ENCODE data around the gene CCSER1.
A peak's percentile ranks its signal among the peaks of the same experiment; 100 is the strongest.

CCSER1 gene

DNA sequence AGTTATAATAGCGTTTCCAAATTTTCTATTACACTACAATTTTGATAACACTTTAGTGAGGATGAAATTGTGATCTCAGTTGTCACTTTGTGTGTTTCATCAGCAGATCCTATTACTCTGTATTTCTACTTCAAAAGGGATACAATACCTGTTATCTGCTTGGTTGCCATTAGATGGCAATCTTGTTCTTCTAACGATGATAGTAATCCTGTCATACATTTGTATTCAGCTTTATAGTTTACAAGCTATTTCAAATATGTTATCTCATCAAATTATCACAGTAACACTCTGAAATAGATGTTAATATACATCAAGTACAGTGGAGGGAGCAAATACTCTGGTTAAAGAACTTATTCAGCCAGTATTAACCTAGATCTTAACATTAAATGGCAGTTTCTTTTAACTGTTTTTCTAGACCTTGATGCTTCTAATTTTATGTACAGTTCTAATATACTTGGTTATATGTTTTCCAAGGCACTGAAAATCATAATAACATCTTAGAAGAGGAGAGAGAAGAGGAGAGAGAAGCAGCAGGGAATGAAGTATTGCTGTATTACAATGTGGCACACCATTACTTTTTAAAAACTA is 292.0 kb downstream of the CCSER1 start:
- Histone ChIP-seq H2AFZ (ENCODE audit: insufficient read depth, low read length, poor library complexity) (no peak overlapping the region), H3K23ac (ENCODE audit: low read length) (no peak overlapping the region), H4K91ac (ENCODE audit: low read depth, low read length) (no peak overlapping the region), H4K12ac (ENCODE audit: low read depth, low read length) (no peak overlapping the region), H4K8ac (ENCODE audit: low read depth, low read length) (no peak overlapping the region), H3K36me3 (ENCODE audit: control insufficient read depth in 1 of 2, insufficient read depth in 2 of 2, low read length in 2 of 2) (no peaks in the 10 kb centered on the region), H3K27ac (ENCODE audit: low read depth, low read length) (no peak overlapping the region), H2BK5ac (ENCODE audit: low read depth, low read length, poor library complexity) (no peak overlapping the region), H3K14ac (ENCODE audit: low read length) (no peak overlapping the region), H3K79me1 (ENCODE audit: low read length) (no peaks in the 10 kb centered on the region), H2BK12ac (ENCODE audit: low read length) (no peak overlapping the region), H3K27me3 (ENCODE audit: insufficient read depth, low read length) (no peaks in the 10 kb centered on the region), H3K4me3 (ENCODE audit: low read depth, low read length) (no peak overlapping the region), H2AK5ac (ENCODE audit: low read length) (no peak overlapping the region), H3K4ac (ENCODE audit: low read depth, low read length) (no peak overlapping the region), H3K79me2 (ENCODE audit: control insufficient read depth, insufficient read depth, low read length, poor library complexity) (no peaks in the 10 kb centered on the region), H3K9me3 (ENCODE audit: insufficient read depth, low read depth, low read length) (no peaks in the 10 kb centered on the region), H3K9ac (ENCODE audit: low read length) (no peak overlapping the region), H3K18ac (ENCODE audit: low read length) (no peak overlapping the region), H3K4me1 (ENCODE audit: control insufficient read depth in 1 of 2, insufficient read depth in 2 of 2, low read length in 2 of 2) (no peaks in the 10 kb centered on the region), H3K4me2 (ENCODE audit: low read length) (no peak overlapping the region), H2BK120ac (ENCODE audit: insufficient read depth, low read length, poor library complexity) (no peak overlapping the region)
- WGBS (ENCODE audit: extremely low coverage, insufficient coverage, insufficient read length), result no CpG with 5 or more reads among the region's 2 CpGs
- peak in 1 of 2 donors; percentile 63 for DNase-seq

GRCh38 chr4:90421161-90421560 is 294.0 kb downstream of the CCSER1 start:
- Histone ChIP-seq H3K4ac (ENCODE audit: low read depth, low read length) (no peak overlapping the region), H3K4me1 (ENCODE audit: control insufficient read depth in 1 of 2, insufficient read depth in 2 of 2, low read length in 2 of 2) (no peaks in the 10 kb centered on the region), H3K9ac (ENCODE audit: low read length) (no peak overlapping the region), H3K14ac (ENCODE audit: low read length) (no peak overlapping the region), H2AK5ac (ENCODE audit: low read length) (no peak overlapping the region), H3K23ac (ENCODE audit: low read length) (no peak overlapping the region), H3K79me1 (ENCODE audit: low read length) (no peaks in the 10 kb centered on the region), H3K4me2 (ENCODE audit: low read length) (no peak overlapping the region), H3K27ac (ENCODE audit: low read depth, low read length) (no peak overlapping the region), H4K12ac (ENCODE audit: low read depth, low read length) (no peak overlapping the region), H4K8ac (ENCODE audit: low read depth, low read length) (no peak overlapping the region), H3K9me3 (ENCODE audit: insufficient read depth, low read depth, low read length) (no peaks in the 10 kb centered on the region), H2BK5ac (ENCODE audit: low read depth, low read length, poor library complexity) (no peak overlapping the region), H2AFZ (ENCODE audit: insufficient read depth, low read length, poor library complexity) (no peak overlapping the region), H3K4me3 (ENCODE audit: low read depth, low read length) (no peak overlapping the region), H4K91ac (ENCODE audit: low read depth, low read length) (no peak overlapping the region), H2BK120ac (ENCODE audit: insufficient read depth, low read length, poor library complexity) (no peak overlapping the region), H3K18ac (ENCODE audit: low read length) (no peak overlapping the region), H2BK12ac (ENCODE audit: low read length) (no peak overlapping the region), H3K79me2 (ENCODE audit: control insufficient read depth, insufficient read depth, low read length, poor library complexity) (no peaks in the 10 kb centered on the region), H3K27me3 (ENCODE audit: insufficient read depth, low read length) (no peaks in the 10 kb centered on the region), H3K36me3 (ENCODE audit: control insufficient read depth in 1 of 2, insufficient read depth in 2 of 2, low read length in 2 of 2) (no peaks in the 10 kb centered on the region)
- no peak for DNase-seq
- no CpG with 5 or more reads among the region's 2 CpGs for WGBS (ENCODE audit: extremely low coverage, insufficient coverage, insufficient read length)

DNA sequence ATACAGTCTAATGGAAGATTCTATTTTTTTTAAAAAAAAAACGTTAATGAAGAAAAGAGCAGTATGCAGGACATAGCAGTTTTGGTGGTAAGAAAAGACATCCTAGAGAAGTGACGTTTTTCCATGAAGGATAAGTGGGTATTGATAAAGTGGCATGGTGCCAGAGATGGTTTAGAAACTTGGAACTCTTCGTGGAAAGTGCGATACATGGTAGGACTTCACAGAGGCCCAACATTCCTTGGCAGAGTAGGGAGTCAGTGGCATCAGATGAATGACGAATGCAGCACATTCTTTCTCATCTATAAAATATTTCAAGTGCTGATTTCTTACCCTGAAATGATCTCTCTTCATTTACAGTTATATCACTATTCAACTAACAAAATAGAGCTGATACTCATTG is 298.7 kb downstream of the CCSER1 start:
- Histone ChIP-seq H2AK5ac (ENCODE audit: low read length) (no peak overlapping the region), H3K79me1 (ENCODE audit: low read length) (no peaks in the 10 kb centered on the region), H3K14ac (ENCODE audit: low read length) (no peak overlapping the region), H4K91ac (ENCODE audit: low read depth, low read length) (no peak overlapping the region), H3K18ac (ENCODE audit: low read length) (no peak overlapping the region), H3K9me3 (ENCODE audit: insufficient read depth, low read depth, low read length) (no peaks in the 10 kb centered on the region), H2BK5ac (ENCODE audit: low read depth, low read length, poor library complexity) (no peak overlapping the region), H3K4ac (ENCODE audit: low read depth, low read length) (no peak overlapping the region), H3K4me2 (ENCODE audit: low read length) (no peak overlapping the region), H3K4me3 (ENCODE audit: low read depth, low read length) (no peak overlapping the region), H3K27me3 (ENCODE audit: insufficient read depth, low read length) (no peaks in the 10 kb centered on the region), H3K4me1 (ENCODE audit: control insufficient read depth in 1 of 2, insufficient read depth in 2 of 2, low read length in 2 of 2) (no peaks in the 10 kb centered on the region), H3K27ac (ENCODE audit: low read depth, low read length) (no peak overlapping the region), H4K8ac (ENCODE audit: low read depth, low read length) (no peak overlapping the region), H3K23ac (ENCODE audit: low read length) (no peak overlapping the region), H3K36me3 (ENCODE audit: control insufficient read depth in 1 of 2, insufficient read depth in 2 of 2, low read length in 2 of 2) (no peaks in the 10 kb centered on the region), H2AFZ (ENCODE audit: insufficient read depth, low read length, poor library complexity) (no peak overlapping the region), H4K12ac (ENCODE audit: low read depth, low read length) (no peak overlapping the region), H3K79me2 (ENCODE audit: control insufficient read depth, insufficient read depth, low read length, poor library complexity) (no peaks in the 10 kb centered on the region), H3K9ac (ENCODE audit: low read length) (no peak overlapping the region), H2BK120ac (ENCODE audit: insufficient read depth, low read length, poor library complexity) (no peak overlapping the region), H2BK12ac (ENCODE audit: low read length) (no peak overlapping the region)
- WGBS (ENCODE audit: extremely low coverage, insufficient coverage, insufficient read length), result no CpG with 5 or more reads among the region's 5 CpGs
- no peak for DNase-seq

GRCh38 chr4:90438522-90438921 is 311.3 kb downstream of the CCSER1 start:
- no peak overlapping the region for H3K4ac ChIP-seq (ENCODE audit: low read depth, low read length)

More at GRCh38 chr4:90438522-90438921, 311.3 kb downstream of the CCSER1 start:
- no peak overlapping the region for H3K27ac ChIP-seq (ENCODE audit: low read depth, low read length)
- no peak overlapping the region for H3K23ac ChIP-seq (ENCODE audit: low read length)
- no peak overlapping the region for H2BK120ac ChIP-seq (ENCODE audit: insufficient read depth, low read length, poor library complexity)
- no peaks in the 10 kb centered on the region for H3K79me1 ChIP-seq (ENCODE audit: low read length)
- H3K4me3 ChIP-seq (ENCODE audit: low read depth, low read length), result no peak overlapping the region
- no peak overlapping the region for H4K12ac ChIP-seq (ENCODE audit: low read depth, low read length)
- H3K9me3 ChIP-seq (ENCODE audit: insufficient read depth, low read depth, low read length), result no peaks in the 10 kb centered on the region
- DNase-seq, result no peak
- H3K4me2 ChIP-seq (ENCODE audit: low read length), result no peak overlapping the region
- no peaks in the 10 kb centered on the region for H3K27me3 ChIP-seq (ENCODE audit: insufficient read depth, low read length)
- no peak overlapping the region for H2AK5ac ChIP-seq (ENCODE audit: low read length)
- no peaks in the 10 kb centered on the region for H3K36me3 ChIP-seq (ENCODE audit: control insufficient read depth in 1 of 2, insufficient read depth in 2 of 2, low read length in 2 of 2)
- H3K14ac ChIP-seq (ENCODE audit: low read length), result no peak overlapping the region
- no peak overlapping the region for H3K9ac ChIP-seq (ENCODE audit: low read length)
- H2BK12ac ChIP-seq (ENCODE audit: low read length), result no peak overlapping the region
- no peak overlapping the region for H4K8ac ChIP-seq (ENCODE audit: low read depth, low read length)
- no peak overlapping the region for H4K91ac ChIP-seq (ENCODE audit: low read depth, low read length)
- H2BK5ac ChIP-seq (ENCODE audit: low read depth, low read length, poor library complexity), result no peak overlapping the region
- H3K4me1 ChIP-seq (ENCODE audit: control insufficient read depth in 1 of 2, insufficient read depth in 2 of 2, low read length in 2 of 2), result no peaks in the 10 kb centered on the region
- H2AFZ ChIP-seq (ENCODE audit: insufficient read depth, low read length, poor library complexity), result no peak overlapping the region
- no peaks in the 10 kb centered on the region for H3K79me2 ChIP-seq (ENCODE audit: control insufficient read depth, insufficient read depth, low read length, poor library complexity)
- H3K18ac ChIP-seq (ENCODE audit: low read length), result no peak overlapping the region

Measured in trophoblast cell (in vitro differentiated cells and primary cell).